Activated B cell treated with CpG ODN at 0.5 μM for 24 hours (primary cell): ENCODE results near the gene MCRIP1. TPM values are rescaled to one million over a fixed set of nuclear protein-coding genes. Genes with fewer than 3 reads are reported as not detected.

ENCODE experiments used
- ATAC-seq: fragments of 200-7000 bp; cut with Tn5 transposase; one replicate; pipeline ENCODE4 v1.10.0; 2021; ENCODE audit warnings: low read depth, mild to moderate bottlenecking, moderate library complexity
- CTCF ChIA-PET: fragments of 350-600 bp; sonication (Branson Sonifier 250); formaldehyde crosslinking; loops from one replicate; lab custom pipeline; 2021; ENCODE audit warnings: antibody characterized with exemption; lab: Charles Lee
- POLR2A ChIA-PET: fragments of 350-600 bp; sonication (Branson Sonifier 250); formaldehyde crosslinking; loops from one replicate; lab custom pipeline; 2021; ENCODE audit warnings: antibody characterized with exemption; lab: Charles Lee
- DNase-seq: peaks from one replicate; pipeline ENCODE4 v3.0.0; 2022
- H3K27ac Mint-ChIP-seq: one replicate; pipeline ENCODE4 v1.8.0; 2020; ENCODE audit warnings: mixed read lengths
- H3K27me3 Mint-ChIP-seq: one replicate; pipeline ENCODE4 v1.8.0; 2021; ENCODE audit warnings: mixed read lengths
- H3K36me3 Mint-ChIP-seq: one replicate; pipeline ENCODE4 v1.8.0; 2021; ENCODE audit warnings: low read depth, mixed read lengths
- H3K4me1 Mint-ChIP-seq: one replicate; pipeline ENCODE4 v1.8.0; 2021; ENCODE audit warnings: mixed read lengths
- H3K4me3 Mint-ChIP-seq: one replicate; pipeline ENCODE4 v1.8.0; 2020; ENCODE audit warnings: mild to moderate bottlenecking, mixed read lengths
- H3K9me3 Mint-ChIP-seq: one replicate; pipeline ENCODE4 v1.8.0; 2020; ENCODE audit warnings: mixed read lengths
- CTCF ChIP-seq: fragments of 200-600 bp; IDR thresholded peaks from one replicate; pipeline ENCODE4 v1.8.0; 2022; ENCODE audit warnings: antibody characterized with exemption, mild to moderate bottlenecking
- intact Hi-C: fragments of 100-400 bp; cut with micrococcal nuclease; formaldehyde crosslinking; loops from one replicate; pipeline ENCODE4 v1.15.1; 2024
- total RNA-seq: library from RNA; stranded (reverse); gene quantifications from 2 replicates; pipeline ENCODE4 v1.2.3, GENCODE V29; 2022

The MCRIP1 gene, protein sequence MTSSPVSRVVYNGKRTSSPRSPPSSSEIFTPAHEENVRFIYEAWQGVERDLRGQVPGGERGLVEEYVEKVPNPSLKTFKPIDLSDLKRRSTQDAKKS
- total RNA-seq: 75.0 and 90.4 TPM in 2 replicates

- H3K27ac Mint-ChIP-seq: peak within 1 kb of the TSS; percentile 91
- POLR2A ChIA-PET: interaction anchor here (0.6 to 2.1 kb wide), 18 partner anchors 11 to 615 kb away, joined by 3 to 18 read pairs (median 6); partner anchors contain the start of genes ALYREF, ANAPC11, ARHGDIA and CENPX
- H3K4me3 Mint-ChIP-seq: peak within 1 kb of the TSS; percentile 92
- CTCF ChIA-PET: interaction anchor here (1.1 kb wide), 1 partner anchor 36 kb away, joined by 3 read pairs; no protein-coding TSS in a partner anchor
- H3K4me1 Mint-ChIP-seq: peaks cover 22% of the 10 kb centered on the region
- ATAC-seq: peak; percentile 81
- H3K9me3 Mint-ChIP-seq: no peaks in the 10 kb centered on the region
- no peak for TF ChIP-seq CTCF
- no peaks in the 10 kb centered on the region for H3K27me3 Mint-ChIP-seq
- intact Hi-C loops: loop anchor here (1.0 kb wide), 3 partner anchors 28 to 190 kb away; partner anchors contain the start of genes LRRC45 and MRPL12
- peak; percentile 97 for DNase-seq
- peaks cover 6% of the 10 kb centered on the region for H3K36me3 Mint-ChIP-seq
These were observed at the start of gene MCRIP1 for GRCh38 chr17:81833160-81833920. TSS of gene MCRIP1 (minus strand) at chr17:81833291. CDS start at chr17:81824506, 8,785 bp downstream.

GRCh38 chr17:81879121-81879520 lies 46.0 kb upstream of the MCRIP1 start:
- intact Hi-C loops: no loop called here
- peaks cover 40% of the 10 kb centered on the region for H3K36me3 Mint-ChIP-seq
- POLR2A ChIA-PET: no interaction called here
- H3K27me3 Mint-ChIP-seq: no peaks in the 10 kb centered on the region
- TF ChIP-seq CTCF: no peak
- H3K4me1 Mint-ChIP-seq: no peaks in the 10 kb centered on the region
- DNase-seq (no peak), ATAC-seq (no peak)
- no peak overlapping the region for H3K4me3 Mint-ChIP-seq
- H3K27ac Mint-ChIP-seq: no peak overlapping the region
- CTCF ChIA-PET: no interaction called here
- H3K9me3 Mint-ChIP-seq: no peaks in the 10 kb centered on the region

DNA sequence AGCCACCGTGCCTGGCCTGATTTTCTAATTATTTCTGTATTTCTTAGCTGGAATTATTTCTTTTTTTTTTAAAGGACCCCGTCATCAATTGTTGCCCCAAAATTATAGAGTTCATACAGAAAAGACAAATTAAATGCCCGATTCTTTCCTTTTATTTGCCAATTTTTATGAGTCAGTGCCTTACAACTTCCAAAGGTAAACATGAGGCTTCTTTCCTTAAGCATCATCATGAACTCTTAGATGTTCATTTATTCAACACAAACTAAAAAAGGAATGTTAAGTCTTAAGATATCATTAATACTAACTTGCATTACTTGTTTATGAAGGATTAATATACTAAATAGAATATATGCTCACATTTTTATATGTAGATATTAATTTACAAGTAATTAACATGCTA lies 45.2 kb upstream of the MCRIP1 start:
- POLR2A ChIA-PET: no interaction called here
- no peak overlapping the region for H3K27ac Mint-ChIP-seq
- no peak for TF ChIP-seq CTCF
- H3K4me1 Mint-ChIP-seq: peaks cover 6% of the 10 kb centered on the region
- CTCF ChIA-PET: no interaction called here
- intact Hi-C loops: no loop called here
- H3K27me3 Mint-ChIP-seq: no peaks in the 10 kb centered on the region
- H3K4me3 Mint-ChIP-seq: no peak overlapping the region
- DNase-seq (no peak), ATAC-seq (no peak)
- H3K9me3 Mint-ChIP-seq: no peaks in the 10 kb centered on the region
- peaks cover 35% of the 10 kb centered on the region for H3K36me3 Mint-ChIP-seq

GRCh38 chr17:81877569-81877968 lies 44.5 kb upstream of the MCRIP1 start:
- Mint-ChIP-seq H3K4me3 (no peak overlapping the region), H3K4me1 (peaks cover 14% of the 10 kb centered on the region), H3K9me3 (no peaks in the 10 kb centered on the region), H3K36me3 (peaks cover 32% of the 10 kb centered on the region), H3K27me3 (no peaks in the 10 kb centered on the region), H3K27ac (no peak overlapping the region)
- ChIA-PET CTCF (no interaction called here), POLR2A (no interaction called here)
- no peak for ATAC-seq
- intact Hi-C loops: no loop called here
- no peak for DNase-seq
- no peak for TF ChIP-seq CTCF
